ENCODE data around the gene GCNT3.

DNA sequence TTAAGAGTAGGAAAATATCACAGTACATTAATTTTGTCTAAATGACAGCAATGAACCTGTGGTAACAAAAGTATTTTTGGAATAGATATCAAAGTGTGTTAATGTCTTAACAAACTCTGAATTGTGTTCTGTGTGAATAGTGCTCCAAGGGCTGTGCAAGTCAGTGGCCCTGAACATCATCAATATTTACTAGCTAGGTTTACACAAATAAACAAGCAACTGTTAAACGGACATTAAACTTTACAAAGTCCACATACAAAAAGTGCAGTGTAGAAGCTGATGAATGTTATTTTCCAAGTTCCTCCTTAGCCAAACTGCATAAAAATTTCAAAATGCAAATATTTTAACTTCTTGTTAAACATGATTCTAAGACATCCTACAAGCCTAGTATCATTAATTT lies 47.8 kb downstream of the GCNT3 start:
- TF ChIP-seq CTCF (IDR thresholded peaks at IDR 0.05) = no peak
- TF ChIP-seq NR3C1 (CRISPR knock-in tag; conservative IDR thresholded peaks at IDR 0.05; ENCODE audit: low read depth) = no peak
- TF ChIP-seq FOXP1 (CRISPR knock-in tag; IDR thresholded peaks at IDR 0.05; ENCODE audit: borderline replicate concordance) = no peak
- no peak for TF ChIP-seq SMAD3 (CRISPR knock-in tag; IDR thresholded peaks at IDR 0.05; ENCODE audit: borderline replicate concordance)
